Skin epidermis (tissue), 12 donors: ENCODE measurements around the gene SPEG.

Experiments used
- H3K27ac ChIP-seq, 21 experiments: fragments of 200-600 bp; sonication (generic) in 11 of 21; one replicate each; pipeline ENCODE4 v1.5.0; 2020; ENCODE audit warnings: mild to moderate bottlenecking in 3 of 21, inconsistent platforms in 2 of 21, moderate library complexity in 2 of 21
- H3K4me3 ChIP-seq, 7 experiments: fragments of 200-600 bp; sonication (generic) in 2 of 7; one replicate each; pipeline ENCODE4 v1.5.0; 2020; ENCODE audit warnings: inconsistent platforms in 2 of 7, mild to moderate bottlenecking in 2 of 7, moderate library complexity in 1 of 7

Gene SPEG

GRCh38 chr2:219536967-219537366, 102.3 kb downstream of the SPEG start:
- Histone ChIP-seq H3K4me3 (no peak overlapping the region), H3K27ac (no peak overlapping the region)

DNA sequence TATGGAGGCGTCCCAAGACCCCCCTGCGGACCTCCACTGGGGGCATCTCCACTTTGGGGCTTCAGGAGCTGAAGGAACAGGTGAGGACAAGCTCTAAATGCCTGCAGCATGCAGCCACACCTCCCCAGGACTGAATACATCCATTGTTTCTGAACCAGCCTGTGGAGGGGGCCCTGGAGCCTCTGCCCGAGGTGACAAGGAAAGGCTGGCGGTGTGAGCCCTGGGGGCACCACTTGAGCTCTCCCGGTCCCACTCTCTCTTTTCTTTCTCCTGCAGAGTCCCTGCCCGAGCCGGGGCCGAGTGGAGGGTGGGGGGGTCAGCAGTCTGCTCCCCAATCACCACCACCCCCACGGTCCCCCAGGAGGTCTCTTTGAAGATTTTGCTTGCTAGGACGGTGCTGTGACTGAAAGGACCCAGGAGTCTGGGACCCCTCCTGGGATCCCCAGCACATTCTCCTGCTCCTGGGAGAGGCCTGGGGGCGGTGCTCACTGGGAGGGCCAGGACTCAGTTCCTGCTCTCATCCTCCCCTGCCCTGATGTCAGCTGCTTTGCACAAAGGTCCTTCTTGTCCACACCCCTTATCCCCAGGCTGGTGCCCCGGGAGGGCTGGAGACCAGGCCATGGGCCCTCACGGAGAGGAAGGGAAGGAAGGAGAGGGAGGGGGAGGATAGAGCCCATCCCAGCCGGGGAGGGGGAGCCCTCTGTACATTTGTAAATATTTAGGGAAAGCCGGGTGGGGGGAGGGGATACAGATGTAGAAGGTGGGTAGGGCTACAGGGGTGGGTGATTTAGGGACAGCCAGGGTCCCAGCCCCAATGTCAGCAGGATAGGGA, 103.2 kb downstream of the SPEG start:
- H3K4me3 ChIP-seq: no peak overlapping the region
- H3K27ac ChIP-seq: peak overlapping the region in 1 of 21 experiments; percentile 10

DNA sequence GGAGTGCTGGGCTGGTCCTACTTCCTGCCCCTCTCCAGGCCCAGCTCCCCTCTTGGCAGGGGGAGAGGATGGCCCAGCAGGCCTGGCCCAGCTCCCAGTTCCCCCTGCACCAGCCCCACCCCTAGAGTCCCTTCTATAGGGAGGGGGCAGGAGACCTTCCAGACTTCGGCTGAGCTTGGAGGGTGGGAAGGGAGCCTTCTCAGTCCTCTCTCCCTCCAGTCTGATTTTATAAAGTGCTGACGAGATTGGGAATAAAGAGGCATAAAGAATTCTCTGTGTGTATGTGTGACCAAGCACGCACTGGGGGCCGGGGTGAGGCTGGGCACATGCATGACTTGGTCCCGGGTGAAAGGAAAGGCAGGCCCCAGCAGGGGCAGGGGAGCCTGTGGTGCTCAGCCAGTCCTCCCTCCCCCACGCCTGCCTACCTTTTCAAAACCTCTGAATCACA, 103.9 kb downstream of the SPEG start:
- H3K27ac ChIP-seq: peak overlapping the region in 1 of 21 experiments; percentile 10

GRCh38 chr2:219538956-219539788, 104.5 kb downstream of the SPEG start:
- Histone ChIP-seq H3K4me3 (no peak overlapping the region), H3K27ac (peak overlapping the region in 1 of 21 experiments; percentile 10)

More for the DNA sequence above, 103.9 kb downstream of the SPEG start:
- H3K4me3 ChIP-seq: no peak overlapping the region

- no peak overlapping the region for H3K27ac ChIP-seq
- no peak overlapping the region for H3K4me3 ChIP-seq
These were observed 105.5 kb downstream of the SPEG start for GRCh38 chr2:219539926-219540678.

- Histone ChIP-seq H3K4me3 (no peak overlapping the region), H3K27ac (no peak overlapping the region)
These were observed 106.3 kb downstream of the SPEG start for GRCh38 chr2:219540784-219541504.

DNA sequence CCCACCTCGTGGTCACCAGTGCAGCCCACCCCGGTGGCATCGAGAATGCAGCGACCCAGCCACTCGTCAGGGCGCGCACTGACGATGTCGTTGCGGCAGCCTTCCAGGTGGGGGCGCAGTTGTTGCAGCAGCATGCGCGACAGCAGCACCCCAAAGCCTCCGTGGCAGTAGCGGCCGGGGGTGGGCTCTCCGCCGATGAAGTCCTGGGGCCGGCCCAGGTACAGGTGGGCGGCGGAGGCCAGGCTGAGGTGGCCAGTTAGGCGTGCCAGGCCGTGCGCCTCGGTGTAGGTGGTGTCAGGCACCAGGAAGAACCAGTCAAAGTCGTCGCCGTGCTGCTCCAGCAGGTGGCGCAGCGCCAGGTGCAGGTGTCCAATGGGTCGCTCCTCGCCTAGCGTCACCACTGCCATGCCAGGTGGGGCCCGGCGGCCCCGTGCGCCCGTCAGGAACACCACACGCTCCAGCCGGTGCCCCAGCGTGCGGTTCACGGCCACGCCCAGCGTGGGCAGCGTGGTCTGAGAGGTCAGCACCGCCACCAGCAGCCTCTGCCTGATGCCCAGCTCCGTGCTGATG, 107.1 kb downstream of the SPEG start:
- no peak overlapping the region for H3K27ac ChIP-seq
- H3K4me3 ChIP-seq: peak overlapping the region; percentile 6 to 34 (median 24)

DNA sequence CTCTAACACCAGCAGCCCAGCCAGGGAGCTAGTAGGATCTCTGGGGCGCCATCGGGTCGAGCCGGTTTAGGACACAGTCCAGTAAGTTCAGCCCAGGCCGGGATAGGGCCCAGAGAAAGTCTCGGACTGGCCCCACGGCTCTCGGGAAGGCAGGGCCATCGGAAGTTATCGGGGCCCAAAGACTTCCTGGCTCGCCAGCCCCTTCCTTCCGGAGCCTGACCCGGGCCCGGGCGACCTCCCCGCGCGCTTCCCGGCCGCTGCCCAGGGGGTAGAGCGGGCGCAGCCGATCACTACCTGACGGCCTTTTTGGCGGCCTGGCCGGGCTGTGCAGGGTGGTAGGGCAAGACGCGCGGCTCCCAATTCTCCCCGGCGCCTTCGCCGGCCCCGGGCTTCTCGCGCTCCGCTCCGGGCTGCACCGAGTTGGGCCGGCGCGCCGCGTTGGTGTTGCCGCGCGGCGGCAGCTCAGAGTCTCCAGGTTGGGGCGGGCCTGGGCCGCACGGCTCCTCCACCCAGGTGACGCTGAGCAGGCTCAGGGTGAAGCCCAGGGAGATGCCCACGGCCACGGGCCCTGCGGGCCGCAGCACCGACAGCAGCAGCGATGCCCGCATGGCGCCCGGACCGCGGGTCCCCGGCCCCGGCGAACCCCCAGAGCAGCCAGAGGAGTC, 108.4 kb downstream of the SPEG start:
- peak overlapping the region; percentile 14 to 90 (median 83) for H3K27ac ChIP-seq
- H3K4me3 ChIP-seq: peak overlapping the region; percentile 58 to 91 (median 73)

- H3K27ac ChIP-seq: peak within 1 kb of the TSS; percentile 14 to 90 (median 83)
- H3K4me3 ChIP-seq: peak within 1 kb of the TSS; percentile 58 to 91 (median 73)
These were observed 109.1 kb downstream of the SPEG start, which contains the start of the genes CHPF and TMEM198 for GRCh38 chr2:219543596-219544358. Gene CHPF (minus strand): TSS chr2:219543809. CDS start chr2:219543538, 271 bp downstream. Gene TMEM198 (plus strand): TSS chr2:219544028. CDS start chr2:219544728, 700 bp downstream.

GRCh38 chr2:219544567-219544966, 109.9 kb downstream of the SPEG start:
- Histone ChIP-seq H3K4me3 (peak overlapping the region in 4 of 7 experiments; percentile 70 to 91 (median 86)), H3K27ac (peak overlapping the region in 3 of 21 experiments; percentile 56 to 75 (median 57))

GRCh38 chr2:219545295-219545942, 110.8 kb downstream of the SPEG start:
- Histone ChIP-seq H3K27ac (no peak overlapping the region), H3K4me3 (no peak overlapping the region)

DNA sequence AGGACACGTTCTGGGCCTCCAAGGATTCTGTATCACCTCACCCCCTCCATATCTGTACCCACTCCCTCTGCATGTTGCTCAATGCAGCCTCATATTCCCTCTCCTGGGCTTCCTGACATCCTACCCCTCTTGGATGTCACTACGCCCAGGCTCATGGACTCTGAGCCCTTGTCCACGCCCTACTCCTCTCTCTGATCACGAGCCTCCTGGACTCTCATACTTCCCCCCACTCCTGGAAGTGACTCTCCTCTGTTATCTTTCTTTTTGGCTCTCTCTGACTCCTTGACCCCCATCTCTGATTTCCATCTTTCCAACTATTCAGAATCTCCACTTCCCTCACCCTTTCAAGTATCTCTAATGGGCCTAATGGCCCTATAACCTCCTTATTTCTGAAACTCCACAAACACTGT, 111.3 kb downstream of the SPEG start:
- H3K27ac ChIP-seq: no peak overlapping the region
- H3K4me3 ChIP-seq: no peak overlapping the region

DNA sequence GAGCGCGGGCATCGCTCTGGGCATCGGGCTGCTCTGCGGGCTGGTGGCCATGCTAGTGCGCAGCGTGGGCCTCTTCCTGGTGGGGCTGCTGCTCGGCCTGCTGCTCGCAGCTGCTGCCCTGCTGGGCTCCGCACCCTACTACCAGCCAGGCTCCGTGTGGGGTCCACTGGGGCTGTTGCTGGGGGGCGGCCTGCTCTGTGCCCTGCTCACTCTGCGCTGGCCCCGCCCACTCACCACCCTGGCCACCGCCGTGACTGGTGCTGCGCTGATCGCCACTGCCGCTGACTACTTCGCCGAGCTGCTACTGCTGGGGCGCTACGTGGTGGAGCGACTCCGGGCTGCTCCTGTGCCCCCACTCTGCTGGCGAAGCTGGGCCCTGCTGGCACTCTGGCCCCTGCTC, 113.0 kb downstream of the SPEG start:
- Histone ChIP-seq H3K4me3 (no peak overlapping the region), H3K27ac (no peak overlapping the region)
